Tibial artery (tissue), 4 donors: ENCODE measurements around the gene CPED1.

Source experiments
- DNase-seq, 2 donors: peaks; one replicate each; pipeline ENCODE4 v3.0.0-alpha.2; 2019
- H3K27ac ChIP-seq, 2 donors: fragments of 200-600 bp; sonication (generic) in 1 of 2; 1 replicate in 1 of 2; 2 replicates in 1 of 2; pipeline ENCODE4 v1.5.1; 2018 to 2019; ENCODE audit warnings: mild to moderate bottlenecking in 1 of 2
- H3K27me3 ChIP-seq, 2 donors: fragments of 200-600 bp; sonication (generic) in 1 of 2; one replicate each; pipeline versions ENCODE4 v1.5.1 to v1.6.0; 2016 to 2019
- H3K36me3 ChIP-seq, 3 donors: fragments of 200-600 bp; sonication (generic) in 2 of 3; one replicate each; pipeline ENCODE4 v1.5.1; 2016 to 2019; ENCODE audit warnings: mild to moderate bottlenecking in 2 of 3
- H3K4me1 ChIP-seq, 4 donors: fragments of 200-600 bp; sonication (generic) in 2 of 4; 1 replicate in 3 of 4; 2 replicates in 1 of 4; pipeline ENCODE4 v1.5.1; 2016 to 2019
- H3K4me3 ChIP-seq, 2 donors: fragments of 200-600 bp; sonication (generic) in 1 of 2; 1 replicate in 1 of 2; 2 replicates in 1 of 2; pipeline ENCODE4 v1.5.1; 2018 to 2019; ENCODE audit warnings: mild to moderate bottlenecking in 2 of 2
- H3K9me3 ChIP-seq, 3 donors: fragments of 200-600 bp; sonication (generic) in 1 of 3; one replicate each; pipeline ENCODE4 v1.5.1; 2016 to 2019
- CTCF ChIP-seq, 2 experiments: fragments of 200-600 bp in 1 of 2; fragments of 450-650 bp in 1 of 2; IDR thresholded peaks; one replicate each; pipeline ENCODE4 v1.5.1; 2017 to 2019; ENCODE audit warnings: antibody characterized with exemption in 2 of 2, mild to moderate bottlenecking in 1 of 2, moderate library complexity in 1 of 2
- intact Hi-C: fragments of 100-400 bp; cut with DNase I; formaldehyde crosslinking; loops from one replicate; pipeline ENCODE4 v1.15.0; 2023; ENCODE audit warnings: low total_unique reads

CPED1 gene

DNA sequence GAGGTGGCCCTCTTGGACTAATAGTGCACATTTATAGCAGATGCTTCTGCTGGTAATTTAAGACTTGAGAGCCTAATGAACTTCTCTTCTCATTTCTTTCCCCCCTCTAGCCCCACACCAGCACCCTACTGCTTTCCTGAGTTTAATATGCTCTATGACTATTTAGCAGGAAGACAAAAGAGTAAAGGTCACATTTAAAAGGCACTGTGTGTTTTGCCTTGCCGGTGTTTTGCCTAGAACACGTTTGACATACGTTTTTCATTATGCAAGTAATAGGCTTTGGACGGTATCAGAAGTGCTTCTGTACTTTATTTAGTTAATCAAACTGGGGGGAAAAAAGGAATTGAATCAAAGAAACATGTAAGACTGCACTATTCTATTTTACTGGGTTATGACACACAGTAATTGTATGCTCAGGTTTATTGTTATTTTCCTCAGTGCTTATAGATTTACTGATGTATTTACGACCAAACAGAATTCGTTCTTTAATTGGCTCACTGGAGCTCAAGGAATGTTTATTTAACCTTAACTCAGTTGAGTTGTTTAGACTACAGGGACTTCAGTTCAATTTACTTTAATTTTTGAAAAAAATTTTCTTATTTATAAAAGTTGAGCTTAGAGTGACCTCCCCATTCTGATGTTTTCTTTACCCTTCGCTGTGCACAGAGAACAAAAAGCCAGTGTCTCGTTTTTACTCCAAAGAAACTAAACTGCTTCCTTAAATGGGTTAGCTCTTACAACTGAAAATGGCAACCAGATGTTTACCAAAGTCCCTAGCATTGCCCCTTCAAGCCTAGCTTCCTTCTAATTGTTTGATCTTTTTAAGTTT, 35.4 kb downstream of the CPED1 start:
- Histone ChIP-seq H3K27me3 (no peaks in the 10 kb centered on the region), H3K4me3 (peak overlapping the region in 1 of 2 donors; percentile 4), H3K9me3 (no peaks in the 10 kb centered on the region), H3K4me1 (peaks cover 0 to 95% (median 38%) of the 10 kb centered on the region in 4 donors), H3K36me3 (no peaks in the 10 kb centered on the region), H3K27ac (peak overlapping the region; percentile 74 to 78)
- intact Hi-C loops = loop anchor here (2.0 kb wide), 1 partner anchor 19 kb away; no protein-coding TSS in a partner anchor
- DNase-seq = no peak
- TF ChIP-seq CTCF (IDR thresholded peaks at IDR 0.05) = no peak

- intact Hi-C loops = loop anchor here (2.0 kb wide), 1 partner anchor 18 kb away; no protein-coding TSS in a partner anchor
- peaks cover 0 to 95% (median 36%) of the 10 kb centered on the region in 4 donors for H3K4me1 ChIP-seq
Observed at GRCh38 chr7:121024611-121025010, 36.1 kb downstream of the CPED1 start.

DNA sequence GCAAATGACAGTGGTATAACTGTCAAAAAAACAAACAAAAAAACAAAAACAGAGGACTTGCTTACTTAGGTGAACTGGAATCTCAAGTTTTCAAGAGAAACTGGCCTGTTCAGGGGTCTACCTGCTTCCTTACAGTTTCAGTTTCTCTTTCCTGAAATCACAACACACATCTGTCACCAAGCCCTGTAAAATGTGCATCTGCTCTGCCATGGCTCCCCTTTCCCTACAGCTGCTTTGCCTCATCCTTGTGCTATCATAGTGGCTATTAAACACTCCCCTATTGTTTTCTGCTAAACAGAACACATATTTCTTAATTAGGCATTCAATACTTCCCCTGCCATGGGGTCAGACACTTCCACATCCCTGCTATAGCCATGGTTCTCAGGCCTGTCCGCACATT, 37.6 kb downstream of the CPED1 start:
- peak overlapping the region; percentile 74 to 78 for H3K27ac ChIP-seq

More at GRCh38 chr7:121024611-121025010, 36.1 kb downstream of the CPED1 start:
- no peaks in the 10 kb centered on the region for H3K9me3 ChIP-seq
- no peak for DNase-seq
- H3K27me3 ChIP-seq = no peaks in the 10 kb centered on the region
- H3K36me3 ChIP-seq = no peaks in the 10 kb centered on the region
- H3K27ac ChIP-seq = peak overlapping the region; percentile 74 to 78
- TF ChIP-seq CTCF (IDR thresholded peaks at IDR 0.05) = no peak
- peak overlapping the region in 1 of 2 donors; percentile 4 for H3K4me3 ChIP-seq

GRCh38 chr7:121026577-121027111, 38.1 kb downstream of the CPED1 start:
- Histone ChIP-seq H3K4me1 (peaks cover 0 to 93% (median 26%) of the 10 kb centered on the region in 4 donors), H3K9me3 (no peaks in the 10 kb centered on the region), H3K27ac (peak overlapping the region; percentile 74 to 78), H3K36me3 (no peaks in the 10 kb centered on the region), H3K27me3 (no peaks in the 10 kb centered on the region), H3K4me3 (no peak overlapping the region)
- TF ChIP-seq CTCF (IDR thresholded peaks at IDR 0.05) = no peak
- intact Hi-C loops = no loop called here
- no peak for DNase-seq

More for the DNA sequence above, 37.6 kb downstream of the CPED1 start:
- no peaks in the 10 kb centered on the region for H3K36me3 ChIP-seq
- H3K9me3 ChIP-seq = no peaks in the 10 kb centered on the region
- intact Hi-C loops = no loop called here
- no peak for TF ChIP-seq CTCF (IDR thresholded peaks at IDR 0.05)
- no peaks in the 10 kb centered on the region for H3K27me3 ChIP-seq
- no peak overlapping the region for H3K4me3 ChIP-seq
- no peak for DNase-seq
- peaks cover 0 to 95% (median 29%) of the 10 kb centered on the region in 4 donors for H3K4me1 ChIP-seq

DNA sequence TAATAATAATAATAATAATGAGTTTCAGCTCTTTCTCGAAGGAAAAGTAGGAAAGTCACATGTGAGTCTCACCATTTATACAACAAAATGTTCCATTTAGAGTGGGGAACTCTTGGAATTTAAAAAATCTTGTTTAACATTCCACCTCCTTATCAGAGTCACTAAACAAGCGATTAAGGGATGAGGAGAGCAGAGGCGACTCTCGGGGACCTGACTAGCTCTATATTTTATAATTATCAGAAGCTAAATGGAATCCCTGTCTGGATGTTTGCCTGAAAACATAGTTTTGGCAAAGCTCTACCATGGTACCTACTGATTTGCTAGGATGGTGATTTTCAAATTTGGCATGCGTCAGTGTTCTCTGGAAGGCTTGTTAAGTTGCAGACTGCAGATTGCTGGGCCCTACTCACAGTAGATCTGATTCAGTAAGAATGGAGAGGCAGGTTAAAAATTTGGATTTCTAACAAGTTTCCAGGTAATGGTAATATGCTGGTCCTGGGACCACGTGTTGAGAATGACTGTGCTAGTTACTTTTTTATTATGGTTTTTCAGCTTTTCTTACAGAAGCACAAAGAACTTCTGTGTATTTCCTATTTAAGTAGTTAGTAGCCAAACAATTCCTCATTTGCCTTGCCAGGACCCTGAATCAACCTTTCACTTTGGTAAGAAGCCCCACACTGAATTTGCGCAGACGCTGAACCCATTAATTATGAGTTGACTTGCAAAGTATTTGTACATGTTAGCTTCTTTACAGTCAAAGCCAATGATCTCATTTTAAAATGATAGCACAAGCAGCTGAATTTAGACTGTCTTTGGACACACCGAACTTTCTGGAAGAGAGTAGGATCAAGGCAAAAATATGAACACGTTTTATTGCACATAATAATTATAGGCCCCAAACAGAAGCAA, 39.5 kb downstream of the CPED1 start:
- Histone ChIP-seq H3K4me1 (peaks cover 0 to 90% (median 30%) of the 10 kb centered on the region in 4 donors), H3K9me3 (no peaks in the 10 kb centered on the region), H3K27me3 (no peaks in the 10 kb centered on the region), H3K27ac (peak overlapping the region; percentile 62 to 74), H3K36me3 (no peaks in the 10 kb centered on the region), H3K4me3 (peak overlapping the region in 1 of 2 donors; percentile 10)
- no peak for DNase-seq
- intact Hi-C loops = no loop called here
- TF ChIP-seq CTCF (IDR thresholded peaks at IDR 0.05) = no peak
